ENCODE results near the gene POLD2.

Gene POLD2

DNA sequence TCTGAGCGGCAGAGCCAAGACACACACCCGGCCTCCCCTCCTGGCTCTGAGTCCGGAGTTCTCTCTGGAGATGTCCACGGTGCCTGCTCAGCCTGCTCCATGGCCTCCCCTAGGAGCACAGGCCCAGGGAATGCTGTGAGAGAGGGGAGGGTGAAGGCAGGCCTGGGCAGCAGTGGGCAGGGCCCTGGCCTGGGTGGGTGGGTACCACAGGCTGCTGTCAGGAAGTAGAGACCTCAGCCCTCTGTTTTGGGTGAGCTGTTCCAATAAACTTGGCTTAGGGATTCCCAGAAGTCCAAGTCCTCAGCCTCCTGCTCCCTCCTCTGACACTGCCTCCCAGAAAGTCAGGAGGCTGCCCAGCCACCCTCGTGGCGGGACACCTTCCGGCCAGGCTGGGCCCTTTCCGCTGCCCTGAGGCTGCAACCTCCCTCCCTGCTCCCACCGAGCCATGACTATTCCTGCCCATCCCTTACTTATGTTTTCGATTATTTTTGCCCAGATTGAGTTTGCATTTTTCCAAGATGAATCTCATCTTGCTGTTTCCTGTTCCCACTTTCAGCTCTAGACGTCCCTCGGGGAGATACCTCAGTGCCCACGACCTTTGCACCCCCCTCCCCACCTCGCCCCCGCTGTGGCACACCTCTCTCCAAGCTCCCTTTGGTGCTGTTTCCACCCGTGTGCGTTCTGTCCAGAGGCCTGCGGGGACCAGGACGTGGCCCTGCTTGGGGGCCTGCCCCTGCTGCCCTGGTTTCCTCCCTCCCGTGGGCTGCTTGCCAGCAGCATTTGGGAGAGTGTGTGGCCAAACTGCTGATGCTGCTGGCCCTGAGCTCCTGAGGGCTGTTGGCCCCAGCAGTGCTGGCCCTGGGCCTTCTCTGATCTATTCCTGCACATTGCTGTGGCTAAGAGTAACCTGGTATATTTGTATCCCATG, 35.2 kb downstream of the POLD2 start:
- FAIRE-seq (no peak), DNase-seq (ENCODE audit: insufficient read length, low spot score) (no peak)
- TF ChIP-seq, protein P1, sequence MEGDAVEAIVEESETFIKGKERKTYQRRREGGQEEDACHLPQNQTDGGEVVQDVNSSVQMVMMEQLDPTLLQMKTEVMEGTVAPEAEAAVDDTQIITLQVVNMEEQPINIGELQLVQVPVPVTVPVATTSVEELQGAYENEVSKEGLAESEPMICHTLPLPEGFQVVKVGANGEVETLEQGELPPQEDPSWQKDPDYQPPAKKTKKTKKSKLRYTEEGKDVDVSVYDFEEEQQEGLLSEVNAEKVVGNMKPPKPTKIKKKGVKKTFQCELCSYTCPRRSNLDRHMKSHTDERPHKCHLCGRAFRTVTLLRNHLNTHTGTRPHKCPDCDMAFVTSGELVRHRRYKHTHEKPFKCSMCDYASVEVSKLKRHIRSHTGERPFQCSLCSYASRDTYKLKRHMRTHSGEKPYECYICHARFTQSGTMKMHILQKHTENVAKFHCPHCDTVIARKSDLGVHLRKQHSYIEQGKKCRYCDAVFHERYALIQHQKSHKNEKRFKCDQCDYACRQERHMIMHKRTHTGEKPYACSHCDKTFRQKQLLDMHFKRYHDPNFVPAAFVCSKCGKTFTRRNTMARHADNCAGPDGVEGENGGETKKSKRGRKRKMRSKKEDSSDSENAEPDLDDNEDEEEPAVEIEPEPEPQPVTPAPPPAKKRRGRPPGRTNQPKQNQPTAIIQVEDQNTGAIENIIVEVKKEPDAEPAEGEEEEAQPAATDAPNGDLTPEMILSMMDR (IDR thresholded peaks at IDR 0.05; ENCODE audit: insufficient read depth, missing control alignments), result no peak

GRCh38 chr7:44086627-44087026, 36.7 kb downstream of the POLD2 start:
- TF ChIP-seq, protein P1 (IDR thresholded peaks at IDR 0.05; ENCODE audit: insufficient read depth, missing control alignments), result no peak

GRCh38 chr7:44085546-44085945, 37.8 kb downstream of the POLD2 start:
- FAIRE-seq (no peak), DNase-seq (ENCODE audit: insufficient read length, low spot score) (no peak)
- TF ChIP-seq, protein P1 (IDR thresholded peaks at IDR 0.05; ENCODE audit: insufficient read depth, missing control alignments), result no peak

More at GRCh38 chr7:44086627-44087026, 36.7 kb downstream of the POLD2 start:
- FAIRE-seq (no peak), DNase-seq (ENCODE audit: insufficient read length, low spot score) (no peak)

- FAIRE-seq (no peak), DNase-seq (ENCODE audit: insufficient read length, low spot score) (no peak)
- TF ChIP-seq, protein P1 (IDR thresholded peaks at IDR 0.05; ENCODE audit: insufficient read depth, missing control alignments), result no peak
Measured at GRCh38 chr7:44084701-44085100, 38.6 kb downstream of the POLD2 start.

GRCh38 chr7:44083796-44084195, 39.6 kb downstream of the POLD2 start:
- no peak for DNase-seq (ENCODE audit: insufficient read length, low spot score)
- TF ChIP-seq, protein P1 (IDR thresholded peaks at IDR 0.05; ENCODE audit: insufficient read depth, missing control alignments), result no peak
- no peak for FAIRE-seq

DNA sequence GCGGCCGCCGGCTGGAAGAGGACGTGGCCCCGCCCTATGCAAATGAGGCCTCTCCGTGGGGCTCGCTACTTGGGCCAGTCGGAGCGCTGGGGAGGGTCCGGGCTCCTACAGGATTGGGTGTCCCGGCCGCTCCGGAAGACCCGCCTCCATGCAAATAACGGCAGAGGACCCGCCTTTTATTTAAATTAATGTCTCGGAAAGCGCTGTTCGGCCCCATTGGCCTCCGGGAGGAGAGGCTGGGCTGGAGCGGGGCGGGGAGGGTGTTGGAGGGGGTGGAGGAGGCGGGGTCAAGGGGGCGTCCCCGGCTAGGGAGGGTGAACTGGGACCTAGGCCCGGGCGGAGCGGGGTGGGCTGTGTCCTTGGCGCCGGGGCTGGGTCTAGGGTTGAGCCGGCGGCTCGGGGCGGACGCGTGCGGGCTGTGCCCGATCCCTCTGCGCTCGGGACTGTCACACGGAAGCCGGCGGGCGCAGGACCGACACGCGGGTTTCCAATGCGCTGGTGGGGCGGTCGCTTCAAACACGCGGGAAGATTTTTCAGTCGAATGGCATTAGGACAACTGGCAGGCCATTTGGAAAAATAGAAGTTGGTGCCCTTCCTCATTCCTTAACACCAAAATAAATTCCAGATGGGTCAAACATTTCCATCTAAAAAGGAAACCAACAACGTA, 40.7 kb downstream of the POLD2 start:
- DNase-seq (ENCODE audit: insufficient read length, low spot score) (peak; percentile 89), FAIRE-seq (no peak)
- TF ChIP-seq, protein P1 (IDR thresholded peaks at IDR 0.05; ENCODE audit: insufficient read depth, missing control alignments), result no peak

All from D721Med (cell line).